ENCODE results near the gene DENND6A. TPM values are rescaled to one million over a fixed set of nuclear protein-coding genes. Genes with fewer than 3 reads are reported as not detected.
"Not testable (repeated sequence)": the region's sequence is repeated elsewhere in the genome, so short reads cannot be mapped to it uniquely, and the experiment has no call there.

Gene DENND6A
- total RNA-seq, 1 donor from 2014 or later: 22.3 TPM

DNA sequence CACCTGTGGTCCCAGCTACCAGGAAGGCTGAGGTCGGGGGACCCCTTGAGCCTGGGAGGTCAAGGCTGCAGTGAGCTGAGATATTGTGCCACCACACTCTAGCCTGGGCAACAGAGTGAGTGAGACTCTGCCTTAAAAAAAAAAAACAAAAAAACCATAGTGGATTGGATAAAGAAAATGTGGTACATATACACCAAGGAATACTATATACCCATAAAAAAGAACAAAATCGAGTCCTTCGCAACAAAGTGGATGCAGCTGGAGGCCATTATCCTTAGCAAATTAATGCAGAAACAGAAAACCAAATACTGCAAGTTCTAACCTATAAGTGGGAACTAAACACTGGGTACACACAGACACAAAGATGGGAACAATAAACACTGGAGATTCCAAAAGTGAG is 75.1 kb downstream of the DENND6A start:
- Histone ChIP-seq H3K36me3 (peaks cover 5% of the 10 kb centered on the region), H3K4me1 (no peaks in the 10 kb centered on the region), H3K27ac (no peak overlapping the region), H3K4me3 (no peak overlapping the region), H3K9me3 (no peaks in the 10 kb centered on the region), H3K27me3 (ENCODE audit: low read depth) (no peaks in the 10 kb centered on the region)
- intact Hi-C loops (cut with DNase I): no loop called here
- TF ChIP-seq, protein P1, sequence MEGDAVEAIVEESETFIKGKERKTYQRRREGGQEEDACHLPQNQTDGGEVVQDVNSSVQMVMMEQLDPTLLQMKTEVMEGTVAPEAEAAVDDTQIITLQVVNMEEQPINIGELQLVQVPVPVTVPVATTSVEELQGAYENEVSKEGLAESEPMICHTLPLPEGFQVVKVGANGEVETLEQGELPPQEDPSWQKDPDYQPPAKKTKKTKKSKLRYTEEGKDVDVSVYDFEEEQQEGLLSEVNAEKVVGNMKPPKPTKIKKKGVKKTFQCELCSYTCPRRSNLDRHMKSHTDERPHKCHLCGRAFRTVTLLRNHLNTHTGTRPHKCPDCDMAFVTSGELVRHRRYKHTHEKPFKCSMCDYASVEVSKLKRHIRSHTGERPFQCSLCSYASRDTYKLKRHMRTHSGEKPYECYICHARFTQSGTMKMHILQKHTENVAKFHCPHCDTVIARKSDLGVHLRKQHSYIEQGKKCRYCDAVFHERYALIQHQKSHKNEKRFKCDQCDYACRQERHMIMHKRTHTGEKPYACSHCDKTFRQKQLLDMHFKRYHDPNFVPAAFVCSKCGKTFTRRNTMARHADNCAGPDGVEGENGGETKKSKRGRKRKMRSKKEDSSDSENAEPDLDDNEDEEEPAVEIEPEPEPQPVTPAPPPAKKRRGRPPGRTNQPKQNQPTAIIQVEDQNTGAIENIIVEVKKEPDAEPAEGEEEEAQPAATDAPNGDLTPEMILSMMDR (IDR thresholded peaks at IDR 0.05): no peak
- DNase-seq (no peak), ATAC-seq (no peak)

DNA sequence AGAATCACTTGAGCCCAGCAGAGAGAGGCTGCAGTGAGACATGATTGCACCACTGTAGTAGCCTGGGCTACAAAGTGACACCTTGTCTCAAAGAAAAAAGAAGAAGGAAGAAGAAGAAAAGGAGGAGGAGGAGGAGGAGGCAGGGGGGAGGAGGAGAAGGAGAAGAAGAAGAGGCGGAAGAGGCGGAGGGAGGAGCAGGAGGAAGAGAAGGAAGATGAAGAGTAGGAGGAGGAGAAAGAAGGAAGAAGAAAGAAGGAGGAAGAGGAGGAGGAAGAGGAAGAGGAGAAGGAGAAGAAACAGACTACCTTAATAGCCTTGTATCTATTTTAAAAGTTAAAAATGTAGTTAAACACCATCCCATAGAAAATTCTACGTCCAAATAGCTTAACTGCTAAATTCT is 76.6 kb downstream of the DENND6A start:
- no peak for ATAC-seq
- DNase-seq: no peak
- Histone ChIP-seq H3K4me1 (no peaks in the 10 kb centered on the region), H3K9me3 (no peaks in the 10 kb centered on the region), H3K27ac (no peak overlapping the region), H3K4me3 (no peak overlapping the region), H3K27me3 (ENCODE audit: low read depth) (no peaks in the 10 kb centered on the region), H3K36me3 (no peaks in the 10 kb centered on the region)
- intact Hi-C loops (cut with DNase I): no loop called here
- TF ChIP-seq, protein P1 (IDR thresholded peaks at IDR 0.05): no peak

DNA sequence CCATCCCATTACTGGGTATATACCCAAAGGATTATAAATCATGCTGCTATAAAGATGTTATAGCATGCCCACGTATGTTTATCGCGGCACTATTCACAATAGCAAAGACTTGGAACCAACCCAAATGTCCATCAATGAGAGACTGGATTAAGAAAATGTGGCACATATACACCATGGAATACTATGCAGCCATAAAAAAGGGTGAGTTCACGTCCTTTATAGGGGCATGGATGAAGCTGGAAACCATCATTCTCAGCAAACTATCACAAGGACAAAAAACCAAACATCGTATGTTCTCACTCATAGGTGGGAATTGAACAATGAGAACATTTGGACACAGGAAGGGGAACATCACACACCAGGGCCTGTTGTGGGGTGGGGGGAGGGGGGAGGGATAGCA is 81.0 kb downstream of the DENND6A start:
- H3K36me3 ChIP-seq; H3K27me3 ChIP-seq (ENCODE audit: low read depth); H3K4me1 ChIP-seq; intact Hi-C loops (cut with DNase I); ATAC-seq; H3K4me3 ChIP-seq; H3K27ac ChIP-seq; H3K9me3 ChIP-seq; DNase-seq: not testable (repeated sequence)

DNA sequence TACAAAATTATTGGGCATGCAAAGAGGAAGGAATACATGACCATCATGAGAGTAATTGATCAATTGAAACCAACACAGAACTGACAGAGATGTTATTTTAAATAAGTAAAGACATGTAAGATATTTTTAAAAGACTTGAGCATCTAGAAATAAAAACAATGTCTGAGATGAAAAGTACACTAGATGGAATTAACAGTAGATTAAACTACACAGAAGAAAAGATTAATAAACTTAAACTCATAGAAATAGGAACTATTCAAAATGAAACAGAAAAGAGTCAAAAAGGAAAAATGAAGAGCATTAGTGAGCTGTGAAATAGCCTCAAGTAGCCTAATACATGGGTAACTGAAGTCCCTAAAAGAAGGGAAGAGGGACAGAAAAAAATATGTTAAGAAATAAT is 87.2 kb downstream of the DENND6A start:
- DNase-seq: no peak
- H3K4me3 ChIP-seq: no peak overlapping the region
- no peaks in the 10 kb centered on the region for H3K27me3 ChIP-seq (ENCODE audit: low read depth)
- intact Hi-C loops (cut with DNase I): no loop called here
- no peaks in the 10 kb centered on the region for H3K36me3 ChIP-seq
- H3K9me3 ChIP-seq: no peaks in the 10 kb centered on the region
- TF ChIP-seq, protein P1 (IDR thresholded peaks at IDR 0.05): no peak
- no peak overlapping the region for H3K27ac ChIP-seq
- no peaks in the 10 kb centered on the region for H3K4me1 ChIP-seq
- ATAC-seq: no peak

DNA sequence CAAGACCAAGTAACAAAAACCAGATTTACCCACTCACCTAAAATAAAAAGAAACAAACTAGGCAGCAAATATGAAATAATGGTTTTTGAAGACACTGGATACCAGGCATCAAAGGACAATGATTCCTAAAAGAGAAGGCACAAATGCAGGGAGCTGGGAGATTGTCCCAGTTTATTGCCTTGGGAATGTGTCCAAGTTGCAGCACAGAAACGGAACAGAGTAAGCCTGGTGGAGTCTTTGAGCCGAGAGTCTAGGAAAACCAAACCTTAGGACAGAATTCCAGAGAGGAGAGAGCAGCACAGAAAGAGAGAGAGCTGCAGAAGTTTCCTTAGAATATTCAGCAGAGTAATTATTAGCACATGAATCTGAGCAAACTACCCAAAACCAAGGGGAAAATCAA is 87.9 kb downstream of the DENND6A start:
- Histone ChIP-seq H3K4me1 (no peaks in the 10 kb centered on the region), H3K36me3 (no peaks in the 10 kb centered on the region), H3K27ac (no peak overlapping the region), H3K4me3 (no peak overlapping the region), H3K9me3 (no peaks in the 10 kb centered on the region), H3K27me3 (ENCODE audit: low read depth) (no peaks in the 10 kb centered on the region)
- no peak for ATAC-seq
- intact Hi-C loops (cut with DNase I): no loop called here
- DNase-seq: no peak
- TF ChIP-seq, protein P1 (IDR thresholded peaks at IDR 0.05): no peak

DNA sequence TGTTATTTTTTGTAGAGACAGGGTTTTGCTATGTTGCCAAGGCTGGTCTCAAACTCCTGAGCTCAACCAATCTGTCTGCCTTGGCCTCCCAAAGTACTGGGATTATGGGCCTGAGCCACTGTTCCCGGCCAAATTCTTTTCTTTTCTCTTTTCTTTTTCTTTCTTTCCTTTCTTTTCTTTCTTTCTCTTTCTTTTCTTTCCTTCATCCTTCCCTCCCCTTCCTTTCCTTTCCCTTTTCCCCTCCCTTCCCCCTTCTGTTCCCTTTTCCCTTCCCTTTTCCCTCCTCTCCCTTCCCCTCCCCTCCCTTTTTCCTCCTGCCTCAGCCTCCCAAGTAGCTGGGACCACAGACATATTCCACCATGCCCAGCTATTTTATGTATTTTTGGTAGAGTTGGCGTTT is 92.7 kb downstream of the DENND6A start:
- TF ChIP-seq, protein P1 (IDR thresholded peaks at IDR 0.05): no peak
- H3K9me3 ChIP-seq: no peaks in the 10 kb centered on the region
- peaks cover 20% of the 10 kb centered on the region for H3K4me1 ChIP-seq
- no peaks in the 10 kb centered on the region for H3K27me3 ChIP-seq (ENCODE audit: low read depth)
- intact Hi-C loops (cut with DNase I): no loop called here
- H3K4me3 ChIP-seq: no peak overlapping the region
- ATAC-seq (no peak), DNase-seq (no peak)
- no peak overlapping the region for H3K27ac ChIP-seq
- no peaks in the 10 kb centered on the region for H3K36me3 ChIP-seq

Measured in lower lobe of right lung (tissue), 2 donors.